Right lobe of liver (tissue), 6 donors: Measurements from ENCODE around the gene XCL1. TPM values are rescaled to one million over a fixed set of nuclear protein-coding genes. Genes with fewer than 3 reads are reported as not detected.
"Not testable (repeated sequence)": the region's sequence is repeated elsewhere in the genome, so short reads cannot be mapped to it uniquely, and the experiment has no call there.

ENCODE experiments used
- ATAC-seq, 4 donors: fragments of 200-7000 bp; cut with Tn5 transposase; one replicate each; pipeline ENCODE4 v1.9.1; 2020; ENCODE audit warnings: mild to moderate bottlenecking in 4 of 4, moderate library complexity in 4 of 4
- DNase-seq, 3 donors: peaks; one replicate each; pipeline ENCODE4 v3.0.0-alpha.2; 2020
- H3K27ac ChIP-seq, 3 donors: fragments of 200-600 bp; one replicate each; pipeline ENCODE4 v1.8.0; 2022
- H3K27me3 ChIP-seq, 2 donors: fragments of 200-600 bp; one replicate each; pipeline ENCODE4 v1.8.0; 2022
- H3K36me3 ChIP-seq, 4 donors: fragments of 200-600 bp; sonication (generic) in 1 of 4; one replicate each; pipeline versions ENCODE4 v1.5.1 to v1.8.0; 2017 to 2022; ENCODE audit warnings: control low read depth in 1 of 4
- H3K4me1 ChIP-seq, 4 donors: fragments of 200-600 bp; sonication (generic) in 1 of 4; one replicate each; pipeline versions ENCODE4 v1.5.1 to v1.8.0; 2017 to 2022; ENCODE audit warnings: control low read depth in 1 of 4
- H3K4me3 ChIP-seq, 3 donors: fragments of 200-600 bp; one replicate each; pipeline ENCODE4 v1.8.0; 2022
- H3K9me3 ChIP-seq, 4 donors: fragments of 200-600 bp; sonication (generic) in 1 of 4; one replicate each; pipeline versions ENCODE4 v1.5.1 to v1.8.0; 2017 to 2022; ENCODE audit warnings: control low read depth in 1 of 4
- POLR2A ChIP-seq: fragments of 450-650 bp; IDR thresholded peaks from one replicate; pipeline ENCODE4 v1.6.1; 2017; ENCODE audit warnings: antibody characterized with exemption, mild to moderate bottlenecking
- WGBS: methylation state at CpG from one replicate; pipeline ENCODE4 v1.1.6; 2018; ENCODE audit warnings: low coverage, low lambda C conversion rate; ENCODE audit not compliant: insufficient coverage; ENCODE audit errors: missing lambda C conversion rate; 5-methylcytosine and 5-hydroxymethylcytosine counted together
- intact Hi-C, 2 donors: fragments of 100-400 bp; cut with DNase I; formaldehyde crosslinking; loops; one replicate each; pipeline versions ENCODE4 v1.11.2 to v1.14.1; 2022
- total RNA-seq, 6 experiments: library from RNA; depleted of rRNA in 2 of 6; stranded (reverse); fragments of >200 nt in 2 of 6; fragmentation: NEBNext Ultra II Directional in 3 of 6; extraction: Animal tissue kit (Norgen Biotek cat#: 25700) in 3 of 6; gene quantifications; one replicate each; pipeline versions ENCODE4 v1.1.0 to v1.2.4, GENCODE V29; 2016 to 2023
- TF ChIP-seq, protein P1 (sequence below), 4 donors: fragments of 200-600 bp in 3 of 4; fragments of 450-650 bp in 1 of 4; IDR thresholded peaks; one replicate each; pipeline versions ENCODE4 v1.5.1 to v1.8.0; 2016 to 2022; ENCODE audit warnings: antibody characterized with exemption in 4 of 4, mild to moderate bottlenecking in 2 of 4
- donor health status: DM: no; HTN: yes; CAD: no.
- donor health status: DM: no; HTN: no; CAD: no.
- donor health status: DM: no; HTN: no; CAD: no.
- donor health status: DM: no; HTN: yes; CAD: no.
- donor health status: DM: no; HTN: yes; CAD: no.

Gene XCL1
- total RNA-seq, 6 experiments from 2014 or later: 0.13 to 0.44 (median 0.22) TPM; not detected in 3

DNA sequence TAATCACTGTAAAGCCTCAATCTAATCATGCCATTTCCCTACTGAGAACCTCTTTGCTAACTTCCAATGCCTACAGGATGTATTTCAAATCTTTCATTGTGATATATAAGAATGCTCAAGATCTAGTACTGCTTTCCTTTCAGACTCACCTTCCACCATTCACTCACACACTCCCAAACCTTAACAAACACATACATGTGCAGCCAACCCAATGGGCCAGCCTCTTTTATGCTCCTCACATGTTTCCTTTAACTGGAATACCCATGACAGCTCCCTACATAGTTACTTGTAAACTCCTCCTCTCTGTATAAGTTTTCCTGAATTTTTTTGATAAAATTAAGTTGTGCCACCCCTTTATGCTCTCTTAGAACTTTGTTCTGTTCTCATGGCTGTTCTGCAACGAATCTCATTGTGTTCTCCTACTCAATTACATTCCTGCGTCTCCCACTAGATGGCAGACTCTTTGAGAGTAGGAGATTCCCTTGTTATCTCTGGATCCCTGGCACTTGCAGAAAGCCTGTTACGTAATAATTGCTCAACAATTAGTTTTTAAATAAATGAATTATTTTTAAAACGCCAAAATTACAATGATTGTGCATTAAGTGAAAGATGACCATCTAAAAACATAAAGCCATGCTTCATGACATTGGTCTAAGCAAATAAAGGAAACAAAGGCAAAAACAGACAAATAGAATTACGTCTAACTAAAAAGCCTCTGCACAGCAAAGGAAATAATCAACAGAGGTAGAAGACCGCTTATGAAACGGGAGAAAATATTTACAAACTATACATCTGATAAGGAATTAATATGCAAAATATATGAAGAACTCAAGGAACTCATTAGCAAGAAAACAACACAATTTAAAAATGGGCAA lies 30.5 kb upstream of the XCL1 start:
- intact Hi-C loops, H3K9me3 ChIP-seq, H3K36me3 ChIP-seq, H3K27ac ChIP-seq, H3K4me3 ChIP-seq, H3K27me3 ChIP-seq: not testable (repeated sequence)
- peak in 1 of 3 donors; percentile 51 for DNase-seq
- 14% methylated on average over 7 of the region's 7 CpGs for WGBS
- peaks cover 0 to 18% (median 2%) of the 10 kb centered on the region in 4 donors for H3K4me1 ChIP-seq
- ATAC-seq: peak; percentile 97 to 100 (median 98)
- TF ChIP-seq, protein P1, sequence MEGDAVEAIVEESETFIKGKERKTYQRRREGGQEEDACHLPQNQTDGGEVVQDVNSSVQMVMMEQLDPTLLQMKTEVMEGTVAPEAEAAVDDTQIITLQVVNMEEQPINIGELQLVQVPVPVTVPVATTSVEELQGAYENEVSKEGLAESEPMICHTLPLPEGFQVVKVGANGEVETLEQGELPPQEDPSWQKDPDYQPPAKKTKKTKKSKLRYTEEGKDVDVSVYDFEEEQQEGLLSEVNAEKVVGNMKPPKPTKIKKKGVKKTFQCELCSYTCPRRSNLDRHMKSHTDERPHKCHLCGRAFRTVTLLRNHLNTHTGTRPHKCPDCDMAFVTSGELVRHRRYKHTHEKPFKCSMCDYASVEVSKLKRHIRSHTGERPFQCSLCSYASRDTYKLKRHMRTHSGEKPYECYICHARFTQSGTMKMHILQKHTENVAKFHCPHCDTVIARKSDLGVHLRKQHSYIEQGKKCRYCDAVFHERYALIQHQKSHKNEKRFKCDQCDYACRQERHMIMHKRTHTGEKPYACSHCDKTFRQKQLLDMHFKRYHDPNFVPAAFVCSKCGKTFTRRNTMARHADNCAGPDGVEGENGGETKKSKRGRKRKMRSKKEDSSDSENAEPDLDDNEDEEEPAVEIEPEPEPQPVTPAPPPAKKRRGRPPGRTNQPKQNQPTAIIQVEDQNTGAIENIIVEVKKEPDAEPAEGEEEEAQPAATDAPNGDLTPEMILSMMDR (IDR thresholded peaks at IDR 0.05): peak; percentile 47 to 88 (median 62)

DNA sequence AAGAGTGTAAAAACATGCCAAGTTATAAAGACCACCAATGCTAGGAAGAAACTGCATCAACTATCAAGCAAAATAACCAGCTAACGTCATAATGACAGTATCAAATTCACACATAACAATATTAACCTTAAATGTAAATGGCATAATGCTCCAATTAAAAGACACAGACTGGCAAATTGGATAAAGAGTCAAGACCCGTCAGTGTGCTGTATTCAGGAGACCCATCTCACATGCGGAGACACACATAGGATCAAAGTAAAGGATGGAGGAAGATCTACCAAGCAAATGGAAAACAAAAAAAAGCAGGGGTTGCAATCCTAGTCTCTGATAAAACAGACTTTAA lies 29.9 kb upstream of the XCL1 start:
- DNase-seq, intact Hi-C loops, H3K27ac ChIP-seq, H3K9me3 ChIP-seq, H3K4me3 ChIP-seq, H3K27me3 ChIP-seq, H3K36me3 ChIP-seq, ATAC-seq: not testable (repeated sequence)
- H3K4me1 ChIP-seq: peaks cover 0 to 24% (median 5%) of the 10 kb centered on the region in 4 donors
- WGBS: 45% methylated on average over 1 of the region's 3 CpGs

DNA sequence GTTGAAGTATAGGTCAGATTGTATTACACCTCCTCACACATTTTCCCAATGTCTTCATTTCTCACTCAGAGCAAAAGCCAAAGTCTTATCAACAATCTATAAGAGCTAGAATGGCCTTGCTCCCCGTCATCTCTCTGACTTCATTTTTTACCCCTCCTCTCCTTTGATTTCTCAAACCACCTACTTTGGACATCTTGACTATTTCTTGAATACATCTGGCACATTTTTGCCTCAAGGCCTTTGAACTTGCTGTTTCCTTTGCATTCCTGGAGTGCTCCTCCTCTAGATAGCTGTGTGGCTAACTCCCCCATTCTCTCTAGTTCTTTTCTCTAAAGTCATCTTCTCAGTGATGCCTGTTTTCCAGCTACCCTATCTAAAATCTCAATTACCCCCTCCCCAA lies 25.4 kb upstream of the XCL1 start:
- no peak for TF ChIP-seq POLR2A
- TF ChIP-seq, protein P1 (IDR thresholded peaks at IDR 0.05): no peak
- 14% methylated on average over 1 of the region's 1 CpG for WGBS
- DNase-seq (no peak), ATAC-seq (peak in 1 of 4 donors; percentile 9)
- Histone ChIP-seq H3K27me3 (no peaks in the 10 kb centered on the region), H3K36me3 (no peaks in the 10 kb centered on the region), H3K9me3 (no peaks in the 10 kb centered on the region), H3K27ac (peak overlapping the region; percentile 31 to 83 (median 71)), H3K4me1 (peaks cover 0 to 45% (median 20%) of the 10 kb centered on the region in 4 donors), H3K4me3 (no peak overlapping the region)
- intact Hi-C loops: no loop called here

DNA sequence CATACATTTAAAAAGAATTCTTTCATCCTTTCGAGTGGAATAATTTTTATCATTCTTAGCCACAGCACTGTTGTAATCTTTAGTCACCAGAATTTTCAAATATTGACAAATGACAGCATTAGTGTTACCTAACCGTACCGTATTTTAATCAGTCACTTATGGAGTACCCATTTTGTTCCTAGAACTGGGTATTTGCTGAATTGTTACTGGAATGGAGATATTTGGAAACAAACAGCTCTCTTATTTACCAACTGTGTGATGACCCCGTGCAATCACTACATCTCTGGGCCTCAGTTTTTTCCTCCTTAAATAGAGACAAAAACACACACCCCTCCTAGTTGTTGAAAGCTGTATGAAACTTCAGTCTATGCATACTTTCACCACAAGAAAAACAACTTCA lies 24.7 kb upstream of the XCL1 start:
- 34% methylated on average over 4 of the region's 4 CpGs for WGBS

DNA sequence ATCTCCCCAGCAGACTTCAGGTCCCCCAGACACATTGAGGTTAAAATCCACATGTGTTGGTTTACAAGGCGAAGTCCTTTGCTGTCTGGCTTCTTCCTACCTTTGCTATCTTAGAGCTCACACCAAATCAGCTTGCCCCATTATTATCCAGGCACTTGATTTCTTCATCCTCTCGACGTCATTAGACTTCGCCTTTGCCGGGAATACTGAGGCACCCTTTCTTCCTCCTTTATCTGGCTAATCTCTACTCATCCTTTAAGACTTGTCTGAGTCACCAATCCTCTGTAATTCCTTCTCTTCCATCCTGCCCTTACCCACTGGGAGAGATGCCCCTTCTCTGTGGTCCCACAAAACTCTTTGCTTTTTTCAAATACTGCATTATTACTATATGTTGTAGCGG lies 23.4 kb upstream of the XCL1 start:
- 67% methylated on average over 6 of the region's 6 CpGs for WGBS

More for the DNA sequence above, 24.7 kb upstream of the XCL1 start:
- intact Hi-C loops: no loop called here
- ATAC-seq: peak; percentile 80 to 97 (median 88)
- Histone ChIP-seq H3K27me3 (no peaks in the 10 kb centered on the region), H3K4me1 (peaks cover 0 to 40% (median 20%) of the 10 kb centered on the region in 4 donors), H3K27ac (peak overlapping the region; percentile 31 to 83 (median 71)), H3K36me3 (no peaks in the 10 kb centered on the region), H3K9me3 (no peaks in the 10 kb centered on the region), H3K4me3 (no peak overlapping the region)
- no peak for DNase-seq
- TF ChIP-seq, protein P1 (IDR thresholded peaks at IDR 0.05): peak in 1 of 4 donors; percentile 5
- TF ChIP-seq POLR2A: no peak

More for the DNA sequence above, 23.4 kb upstream of the XCL1 start:
- Histone ChIP-seq H3K36me3 (no peaks in the 10 kb centered on the region), H3K9me3 (no peaks in the 10 kb centered on the region), H3K27me3 (no peaks in the 10 kb centered on the region), H3K4me1 (peaks cover 0 to 40% (median 16%) of the 10 kb centered on the region in 4 donors), H3K27ac (peak overlapping the region; percentile 3 to 83 (median 62)), H3K4me3 (no peak overlapping the region)
- TF ChIP-seq, protein P1 (IDR thresholded peaks at IDR 0.05): no peak
- TF ChIP-seq POLR2A: no peak
- ATAC-seq (peak in 2 of 4 donors; percentile 11 to 36), DNase-seq (no peak)
- intact Hi-C loops: no loop called here
